T-helper 9 cell (primary cell): ENCODE measurements around the gene HEATR3.

Experiments used
- DNase-seq: peaks from one replicate; pipeline ENCODE4 v3.0.0-alpha.2; 2020

Gene HEATR3

GRCh38 chr16:50058091-50058771 lies 7.5 kb upstream of the HEATR3 start:
- no peak for DNase-seq

- DNase-seq, result no peak
Measured at GRCh38 chr16:50059111-50059510, 6.7 kb upstream of the HEATR3 start.

- DNase-seq, result no peak
Measured at GRCh38 chr16:50059669-50060068, 6.1 kb upstream of the HEATR3 start.

- no peak for DNase-seq
Measured at GRCh38 chr16:50061326-50061725, 4.4 kb upstream of the HEATR3 start.

- DNase-seq, result no peak
Measured at GRCh38 chr16:50065241-50065623, 538 bp upstream of the HEATR3 start.

- DNase-seq, result no peak
Measured at GRCh38 chr16:50066482-50067289, 916 bp downstream of the HEATR3 start.

- DNase-seq, result no peak
Measured at GRCh38 chr16:50067290-50067853, 1.6 kb downstream of the HEATR3 start.

GRCh38 chr16:50068550-50068949 lies 2.8 kb downstream of the HEATR3 start:
- no peak for DNase-seq

- no peak for DNase-seq
Measured at GRCh38 chr16:50069060-50069459, 3.3 kb downstream of the HEATR3 start.

GRCh38 chr16:50071075-50071671 lies 5.4 kb downstream of the HEATR3 start:
- no peak for DNase-seq

- DNase-seq, result no peak
Measured at GRCh38 chr16:50072730-50073129, 7.0 kb downstream of the HEATR3 start.

GRCh38 chr16:50079397-50080140 lies 13.8 kb downstream of the HEATR3 start:
- no peak for DNase-seq

- no peak for DNase-seq
Measured at GRCh38 chr16:50081428-50082018, 15.8 kb downstream of the HEATR3 start.

- no peak for DNase-seq
Measured at GRCh38 chr16:50083996-50084395, 18.2 kb downstream of the HEATR3 start.

GRCh38 chr16:50086176-50086575 lies 20.4 kb downstream of the HEATR3 start:
- no peak for DNase-seq

GRCh38 chr16:50088302-50088701 lies 22.5 kb downstream of the HEATR3 start:
- DNase-seq, result no peak

- DNase-seq, result no peak
Measured at GRCh38 chr16:50092891-50093290, 27.1 kb downstream of the HEATR3 start.

- no peak for DNase-seq
Measured at GRCh38 chr16:50093607-50094539, 28.1 kb downstream of the HEATR3 start.

GRCh38 chr16:50096791-50097190 lies 31.0 kb downstream of the HEATR3 start:
- no peak for DNase-seq

- no peak for DNase-seq
Measured at GRCh38 chr16:50099957-50100648, 34.3 kb downstream of the HEATR3 start.
